Fibroblast of pulmonary artery (primary cell): ENCODE measurements around the gene UBE4A.

Source experiments
- DNase-seq: peaks from one replicate; pipeline ENCODE4 v3.0.0-alpha.2; 2010; ENCODE audit warnings: low read depth
- H3K4me3 ChIP-seq: replicated peaks from 2 replicates; pipeline ENCODE4 v1.5.1; 2011; ENCODE audit warnings: low read depth, mild to moderate bottlenecking, control low read depth, low read length, moderate library complexity
- CTCF ChIP-seq: IDR thresholded peaks from 2 replicates; pipeline ENCODE4 v1.5.1; 2011; ENCODE audit warnings: mild to moderate bottlenecking, control low read depth, low read length, inconsistent platforms; ENCODE audit errors: missing control alignments

The UBE4A gene

GRCh38 chr11:118418766-118419165 is 59.4 kb downstream of the UBE4A start:
- TF ChIP-seq CTCF, result no peak
- DNase-seq, result no peak
- no peak overlapping the region for H3K4me3 ChIP-seq

- no peak for TF ChIP-seq CTCF
- no peak overlapping the region for H3K4me3 ChIP-seq
- DNase-seq, result no peak
These were observed 68.3 kb downstream of the UBE4A start for GRCh38 chr11:118427707-118428106.

- no peak overlapping the region for H3K4me3 ChIP-seq
- no peak for DNase-seq
- no peak for TF ChIP-seq CTCF
These were observed 71.6 kb downstream of the UBE4A start for GRCh38 chr11:118430956-118431355.

- peak overlapping the region; percentile 68 for H3K4me3 ChIP-seq
- peak; percentile 48 for DNase-seq
- TF ChIP-seq CTCF, result no peak
These were observed 74.7 kb downstream of the UBE4A start for GRCh38 chr11:118434123-118434552.

- no peak for TF ChIP-seq CTCF
- DNase-seq, result peak; percentile 48
These were observed 75.3 kb downstream of the UBE4A start for GRCh38 chr11:118434553-118435289.

GRCh38 chr11:118435290-118435892 is 76.0 kb downstream of the UBE4A start:
- H3K4me3 ChIP-seq, result peak overlapping the region; percentile 68
- DNase-seq, result peak; percentile 41
- no peak for TF ChIP-seq CTCF

More at GRCh38 chr11:118434553-118435289, 75.3 kb downstream of the UBE4A start:
- H3K4me3 ChIP-seq, result peak overlapping the region; percentile 68
